PC-3 (cell line): ENCODE results near the gene LLGL2. TPM values are rescaled to one million over a fixed set of nuclear protein-coding genes. Genes with fewer than 3 reads are reported as not detected.

Experiments
- ATAC-seq: fragments of 200-7000 bp; cut with Tn5 transposase; 2 replicates; pipeline ENCODE4 v1.9.1; 2020; ENCODE audit warnings: mild to moderate bottlenecking, moderate library complexity
- BruUV-seq: library from RNA; stranded (reverse); fragments of 400-500 nt; replicated peaks from 2 replicates; lab custom pipeline; 2021; lab: Mats Ljungman, UMichigan
- CTCF ChIA-PET: fragments of 300-600 bp; sonication (Branson Sonifier 250); formaldehyde crosslinking; loops from one replicate; lab custom pipeline; 2022; ENCODE audit warnings: antibody characterized with exemption; lab: Charles Lee
- POLR2A ChIA-PET: fragments of 300-600 bp; sonication (Branson Sonifier 250); formaldehyde crosslinking; loops from one replicate; lab custom pipeline; 2022; ENCODE audit warnings: antibody characterized with exemption; ENCODE audit not compliant: unreplicated experiment; lab: Charles Lee
- DNase-seq: peaks from one replicate; pipeline ENCODE4 v3.0.0-alpha.2; 2015
- H2AFZ ChIP-seq: fragments of 300-600 bp; sonication (generic); 2 replicates; pipeline ENCODE4 v1.6.0; 2016; ENCODE audit warnings: antibody characterized with exemption, low read length
- H3F3A ChIP-seq: fragments of 300-600 bp; sonication (generic); one replicate; pipeline ENCODE4 v1.6.0; 2017; ENCODE audit warnings: antibody characterized with exemption, low read length, control low read depth, mild to moderate bottlenecking; ENCODE audit not compliant: unreplicated experiment
- H3K27ac ChIP-seq: fragments of 300-600 bp; sonication (generic); 2 replicates; pipeline ENCODE4 v1.5.1; 2016; ENCODE audit warnings: mild to moderate bottlenecking, low read length
- H3K27me3 ChIP-seq: fragments of 300-600 bp; sonication (generic); 2 replicates; pipeline ENCODE4 v1.6.1; 2016; ENCODE audit warnings: low read length, mixed read lengths
- H3K36me3 ChIP-seq: fragments of 300-600 bp; sonication (generic); 2 replicates; pipeline ENCODE4 v1.6.1; 2016; ENCODE audit warnings: low read depth, mixed run types, low read length, mixed read lengths
- H3K4me1 ChIP-seq: fragments of 300-600 bp; sonication (generic); 2 replicates; pipeline ENCODE4 v1.5.1; 2016; ENCODE audit warnings: low read length; ENCODE audit not compliant: insufficient read depth
- H3K4me2 ChIP-seq: fragments of 300-600 bp; sonication (generic); 2 replicates; pipeline ENCODE4 v1.6.0; 2016; ENCODE audit warnings: low read length
- H3K4me3 ChIP-seq: fragments of 300-600 bp; sonication (generic); 2 replicates; pipeline ENCODE4 v1.5.1; 2016; ENCODE audit warnings: mild to moderate bottlenecking, low read length, mixed read lengths
- H3K79me2 ChIP-seq: fragments of 300-600 bp; sonication (generic); 2 replicates; pipeline ENCODE4 v1.6.1; 2017; ENCODE audit warnings: low read length, mixed read lengths
- H3K9ac ChIP-seq: fragments of 300-600 bp; sonication (generic); 2 replicates; pipeline ENCODE4 v1.6.0; 2016; ENCODE audit warnings: mild to moderate bottlenecking, low read length
- H3K9me2 ChIP-seq: fragments of 300-600 bp; sonication (generic); replicated peaks from 2 replicates; pipeline ENCODE4 v1.6.1; 2016; ENCODE audit warnings: mixed run types, low read length, mixed read lengths
- H3K9me3 ChIP-seq: fragments of 300-600 bp; sonication (generic); 2 replicates; pipeline ENCODE4 v1.6.1; 2016; ENCODE audit warnings: low read length, mixed read lengths
- H4K20me1 ChIP-seq: fragments of 300-600 bp; sonication (generic); 2 replicates; pipeline ENCODE4 v1.6.1; 2016; ENCODE audit warnings: low read length, mixed read lengths
- CTCF ChIP-seq: fragments of 300-600 bp; sonication (generic); conservative IDR thresholded peaks from 2 replicates; pipeline ENCODE4 v1.5.1; 2017; ENCODE audit warnings: antibody characterized with exemption, low read depth, mild to moderate bottlenecking, low read length
- EZH2 ChIP-seq: fragments of 300-600 bp; sonication (generic); IDR thresholded peaks from one replicate; pipeline ENCODE4 v1.6.1; 2017; ENCODE audit warnings: antibody characterized with exemption, mild to moderate bottlenecking, low read length; ENCODE audit not compliant: unreplicated experiment
- EZH2phosphoT487 ChIP-seq: fragments of 300-600 bp; sonication (generic); IDR thresholded peaks from 2 replicates; pipeline ENCODE4 v1.6.1; 2018; ENCODE audit warnings: mild to moderate bottlenecking, antibody characterized with exemption, low read length, borderline replicate concordance
- intact Hi-C: fragments of 100-400 bp; cut with micrococcal nuclease; formaldehyde crosslinking; loops from 2 replicates; pipeline ENCODE4 v1.9.0; 2023
- total RNA-seq: library from RNA; depleted of rRNA; stranded (reverse); fragments of >200 nt; gene quantifications from 2 replicates; pipeline ENCODE4 v1.2.3, GENCODE V29; 2014

LLGL2 gene
- total RNA-seq, 1 experiment from 2014 or later: 92.9 TPM

GRCh38 chr17:75572713-75573539 lies 47.4 kb downstream of the LLGL2 start:
- no peak overlapping the region for H3K4me2 ChIP-seq
- no peaks in the 10 kb centered on the region for H3F3A ChIP-seq
- no peaks in the 10 kb centered on the region for H4K20me1 ChIP-seq
- no peaks in the 10 kb centered on the region for H3K4me1 ChIP-seq
- H3K27me3 ChIP-seq: no peaks in the 10 kb centered on the region
- ChIA-PET POLR2A (no interaction called here), CTCF (interaction anchor here (0.6 kb wide), 1 partner anchor 302 kb away, joined by 4 read pairs; the partner anchor contains the start of gene MIF4GD)
- peaks cover 8% of the 10 kb centered on the region; the same call in 1 of the 2 replicates for H3K36me3 ChIP-seq
- H3K79me2 ChIP-seq: no peaks in the 10 kb centered on the region
- intact Hi-C loops: no loop called here
- H3K27ac ChIP-seq: no peak overlapping the region
- H3K9ac ChIP-seq: no peak overlapping the region
- H3K9me3 ChIP-seq: no peaks in the 10 kb centered on the region
- no TSS peak for BruUV-seq
- no peak overlapping the region for H3K4me3 ChIP-seq
- TF ChIP-seq EZH2 (no peak), CTCF (no peak), EZH2phosphoT487 (no peak)
- no peak overlapping the region for H2AFZ ChIP-seq
- no peaks in the 10 kb centered on the region for H3K9me2 ChIP-seq
- DNase-seq (no peak), ATAC-seq (no peak; the same call in 1 of the 2 replicates)

DNA sequence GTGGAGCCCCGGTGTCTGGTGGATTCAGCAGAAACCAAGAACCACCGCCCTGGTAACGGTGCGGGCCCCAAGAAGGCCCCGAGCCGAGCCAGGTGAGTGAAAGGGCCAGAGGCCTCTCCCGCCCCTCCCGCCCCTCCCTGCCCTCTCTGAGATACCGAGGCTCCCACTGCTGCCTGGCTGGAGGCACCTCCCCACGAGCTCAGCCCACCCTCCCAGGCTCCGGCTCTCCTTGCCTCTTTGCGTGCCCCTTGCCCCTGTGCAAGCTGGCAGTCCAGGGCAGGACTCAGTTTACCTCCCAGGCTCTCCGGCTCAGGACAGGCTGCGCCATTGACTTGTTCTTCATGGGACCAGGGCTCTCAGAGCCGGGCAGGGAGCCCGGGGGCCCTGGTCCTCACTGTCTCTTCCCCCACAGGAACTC lies 48.1 kb downstream of the LLGL2 start:
- no peak overlapping the region for H3K9ac ChIP-seq
- intact Hi-C loops: no loop called here
- BruUV-seq: no TSS peak
- no peaks in the 10 kb centered on the region for H3K9me3 ChIP-seq
- no peak overlapping the region for H3K27ac ChIP-seq
- TF ChIP-seq CTCF: no peak
- no peak for TF ChIP-seq EZH2phosphoT487
- TF ChIP-seq EZH2: no peak
- no peak overlapping the region for H2AFZ ChIP-seq
- H4K20me1 ChIP-seq: no peaks in the 10 kb centered on the region
- peaks cover 8% of the 10 kb centered on the region; the same call in 1 of the 2 replicates for H3K36me3 ChIP-seq
- H3K27me3 ChIP-seq: no peaks in the 10 kb centered on the region
- no peak for DNase-seq
- CTCF ChIA-PET: no interaction called here
- H3K4me1 ChIP-seq: no peaks in the 10 kb centered on the region
- H3K9me2 ChIP-seq: no peaks in the 10 kb centered on the region
- H3F3A ChIP-seq: no peaks in the 10 kb centered on the region
- no peak overlapping the region for H3K4me2 ChIP-seq
- H3K79me2 ChIP-seq: no peaks in the 10 kb centered on the region
- POLR2A ChIA-PET: no interaction called here
- ATAC-seq: no peak
- no peak overlapping the region for H3K4me3 ChIP-seq

DNA sequence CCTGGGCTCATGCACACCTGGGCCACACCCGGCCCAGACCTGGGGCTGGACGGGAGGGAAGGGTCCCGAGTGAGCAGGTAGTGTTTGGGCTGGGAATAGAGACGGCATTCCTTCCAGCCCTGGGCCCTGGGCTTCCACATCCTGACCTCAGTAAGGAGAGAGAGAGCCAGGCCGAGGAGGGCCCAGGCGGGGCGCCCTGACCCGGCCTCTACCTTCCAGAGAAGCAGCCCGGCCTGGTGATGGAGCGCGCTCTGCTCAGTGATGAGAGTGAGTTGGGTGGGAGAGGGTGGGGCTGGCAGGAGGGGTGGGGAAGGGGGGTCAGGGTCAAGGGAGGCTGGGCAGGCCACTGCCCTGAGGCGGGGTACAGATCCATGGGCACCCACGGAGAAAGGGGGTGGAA lies 48.5 kb downstream of the LLGL2 start:
- CTCF ChIA-PET: interaction anchor here (0.5 kb wide), 1 partner anchor 51 kb away, joined by 3 read pairs; no protein-coding TSS in a partner anchor
- no peak for ATAC-seq

More for the DNA sequence above, 48.5 kb downstream of the LLGL2 start:
- Histone ChIP-seq H3K27ac (no peak overlapping the region), H3K9me3 (no peaks in the 10 kb centered on the region), H3K27me3 (no peaks in the 10 kb centered on the region), H3K9me2 (no peaks in the 10 kb centered on the region), H3F3A (no peaks in the 10 kb centered on the region), H3K9ac (no peak overlapping the region), H3K79me2 (no peaks in the 10 kb centered on the region), H2AFZ (no peak overlapping the region), H3K4me3 (no peak overlapping the region), H3K4me2 (no peak overlapping the region), H3K4me1 (no peaks in the 10 kb centered on the region), H3K36me3 (peaks cover 7% of the 10 kb centered on the region; the same call in 1 of the 2 replicates), H4K20me1 (no peaks in the 10 kb centered on the region)
- TF ChIP-seq EZH2phosphoT487: no peak
- TF ChIP-seq EZH2: no peak
- TF ChIP-seq CTCF: no peak
- no TSS peak for BruUV-seq
- no peak for DNase-seq
- POLR2A ChIA-PET: no interaction called here
- intact Hi-C loops: no loop called here
